Loucy (cell line): ENCODE data around the gene MRPL20.
"Not testable (repeated sequence)": the region's sequence is repeated elsewhere in the genome, so short reads cannot be mapped to it uniquely, and the experiment has no call there.

ENCODE experiments used
- H2AFZ ChIP-seq: fragments of 200-600 bp; sonication (generic); 2 replicates; pipeline ENCODE4 v1.6.0; 2016; ENCODE audit warnings: antibody characterized with exemption, mild to moderate bottlenecking, low read length, moderate library complexity
- H3F3A ChIP-seq: fragments of 200-600 bp; 2 replicates; pipeline ENCODE4 v1.6.0; 2016; ENCODE audit warnings: antibody characterized with exemption, low read depth, mild to moderate bottlenecking
- H3K27me3 ChIP-seq: fragments of 200-600 bp; sonication (generic); 2 replicates; pipeline ENCODE4 v1.6.1; 2014; ENCODE audit warnings: low read length, mild to moderate bottlenecking; ENCODE audit not compliant: insufficient read depth, poor library complexity, severe bottlenecking
- H3K36me3 ChIP-seq: fragments of 200-600 bp; sonication (generic); 2 replicates; pipeline ENCODE4 v1.6.1; 2016; ENCODE audit warnings: low read length; ENCODE audit not compliant: insufficient read depth
- H3K4me1 ChIP-seq: fragments of 200-600 bp; sonication (generic); 2 replicates; pipeline ENCODE4 v1.5.1; 2014; ENCODE audit warnings: low read length, mild to moderate bottlenecking; ENCODE audit not compliant: insufficient read depth, poor library complexity, severe bottlenecking
- H3K4me2 ChIP-seq: fragments of 200-600 bp; sonication (generic); 2 replicates; pipeline ENCODE4 v1.6.0; 2014; ENCODE audit warnings: antibody characterized with exemption, low read length, low read depth, mild to moderate bottlenecking; ENCODE audit not compliant: poor library complexity, severe bottlenecking
- H3K4me3 ChIP-seq: fragments of 200-600 bp; sonication (generic); 2 replicates; pipeline ENCODE4 v1.5.1; 2014; ENCODE audit warnings: low read length, mild to moderate bottlenecking, mixed read lengths; ENCODE audit not compliant: poor library complexity, severe bottlenecking
- H3K79me2 ChIP-seq: fragments of 200-600 bp; sonication (generic); 2 replicates; pipeline ENCODE4 v1.6.1; 2014; ENCODE audit warnings: low read length; ENCODE audit not compliant: insufficient read depth
- H3K9ac ChIP-seq: fragments of 200-600 bp; sonication (generic); 2 replicates; pipeline ENCODE4 v1.6.0; 2014; ENCODE audit warnings: mild to moderate bottlenecking, low read depth, low read length, moderate library complexity; ENCODE audit not compliant: poor library complexity, severe bottlenecking
- H3K9me2 ChIP-seq: fragments of 200-600 bp; sonication (generic); replicated peaks from 2 replicates; pipeline ENCODE4 v1.6.1; 2016; ENCODE audit warnings: low read depth, low read length, mixed read lengths
- H3K9me3 ChIP-seq: fragments of 200-600 bp; sonication (generic); 2 replicates; pipeline ENCODE4 v1.6.1; 2014; ENCODE audit warnings: mild to moderate bottlenecking, antibody characterized with exemption, low read length, low read depth; ENCODE audit not compliant: insufficient read depth
- H4K20me1 ChIP-seq: fragments of 200-600 bp; sonication (generic); 2 replicates; pipeline ENCODE4 v1.6.0; 2014; ENCODE audit warnings: antibody characterized with exemption, low read length, mild to moderate bottlenecking; ENCODE audit not compliant: insufficient read depth, poor library complexity, severe bottlenecking
- CTCF ChIP-seq: fragments of 200-600 bp; sonication (generic); conservative IDR thresholded peaks from 2 replicates; pipeline ENCODE4 v1.5.1; 2014; ENCODE audit warnings: mild to moderate bottlenecking, antibody characterized with exemption, low read length
- EZH2phosphoT487 ChIP-seq: fragments of 200-600 bp; IDR thresholded peaks from 2 replicates; pipeline ENCODE4 v1.6.1; 2018; ENCODE audit warnings: antibody characterized with exemption, mild to moderate bottlenecking, moderate library complexity, borderline replicate concordance

MRPL20 gene

GRCh38 chr1:1430114-1430982 lies 23.3 kb upstream of the MRPL20 start:
- Histone ChIP-seq H3K27me3 (no peaks in the 10 kb centered on the region), H4K20me1 (no peaks in the 10 kb centered on the region), H3F3A (no peaks in the 10 kb centered on the region), H3K4me1 (no peaks in the 10 kb centered on the region), H3K4me3 (no peak overlapping the region), H3K79me2 (no peaks in the 10 kb centered on the region), H2AFZ (no peak overlapping the region), H3K36me3 (no peaks in the 10 kb centered on the region), H3K9ac (no peak overlapping the region), H3K9me2 (no peaks in the 10 kb centered on the region), H3K9me3 (no peaks in the 10 kb centered on the region), H3K4me2 (no peak overlapping the region)
- no peak for TF ChIP-seq CTCF
- no peak for TF ChIP-seq EZH2phosphoT487

- Histone ChIP-seq H2AFZ (no peak overlapping the region), H3K9me2 (no peaks in the 10 kb centered on the region), H3K36me3 (no peaks in the 10 kb centered on the region), H3K9ac (no peak overlapping the region), H3K4me3 (no peak overlapping the region), H3K4me2 (no peak overlapping the region), H3K9me3 (no peaks in the 10 kb centered on the region), H3F3A (no peaks in the 10 kb centered on the region), H3K4me1 (no peaks in the 10 kb centered on the region), H4K20me1 (no peaks in the 10 kb centered on the region), H3K27me3 (no peaks in the 10 kb centered on the region), H3K79me2 (no peaks in the 10 kb centered on the region)
- no peak for TF ChIP-seq CTCF
- TF ChIP-seq EZH2phosphoT487: no peak
Measured at GRCh38 chr1:1429671-1430073, 22.6 kb upstream of the MRPL20 start.

- not testable (repeated sequence) for H3K4me1 ChIP-seq, H3F3A ChIP-seq, H3K36me3 ChIP-seq, H3K9ac ChIP-seq, H2AFZ ChIP-seq, H3K4me2 ChIP-seq, H3K79me2 ChIP-seq, H4K20me1 ChIP-seq, H3K9me2 ChIP-seq, H3K27me3 ChIP-seq, H3K9me3 ChIP-seq, H3K4me3 ChIP-seq
Measured at GRCh38 chr1:1428967-1429366, 21.9 kb upstream of the MRPL20 start.

- Histone ChIP-seq H3F3A (no peaks in the 10 kb centered on the region), H3K9ac (no peak overlapping the region), H3K4me1 (no peaks in the 10 kb centered on the region), H3K79me2 (no peaks in the 10 kb centered on the region), H3K9me2 (no peaks in the 10 kb centered on the region), H3K27me3 (no peaks in the 10 kb centered on the region), H2AFZ (no peak overlapping the region), H3K4me2 (no peak overlapping the region), H3K4me3 (no peak overlapping the region), H3K36me3 (no peaks in the 10 kb centered on the region), H3K9me3 (no peaks in the 10 kb centered on the region), H4K20me1 (no peaks in the 10 kb centered on the region)
- TF ChIP-seq CTCF: no peak
- no peak for TF ChIP-seq EZH2phosphoT487
Measured at GRCh38 chr1:1428174-1428573, 21.1 kb upstream of the MRPL20 start.
